Colonic mucosa (tissue), 4 donors: ENCODE data around the gene FAM83D. TPM values are rescaled to one million over a fixed set of nuclear protein-coding genes. Genes with fewer than 3 reads are reported as not detected.

ENCODE experiments used
- DNase-seq: peaks from one replicate; pipeline ENCODE4 v3.0.0-alpha.2; 2020
- H3K27ac ChIP-seq: fragments of 200-600 bp; one replicate; pipeline ENCODE4 v1.8.0; 2021
- H3K27me3 ChIP-seq: fragments of 200-600 bp; one replicate; pipeline ENCODE4 v1.8.0; 2021
- H3K36me3 ChIP-seq: fragments of 200-600 bp; one replicate; pipeline ENCODE4 v1.8.0; 2021
- H3K4me1 ChIP-seq: fragments of 200-600 bp; one replicate; pipeline ENCODE4 v1.8.0; 2021; ENCODE audit warnings: mild to moderate bottlenecking
- H3K4me3 ChIP-seq: fragments of 200-600 bp; one replicate; pipeline ENCODE4 v1.8.0; 2021
- H3K9ac ChIP-seq, 2 donors: one replicate each; pipeline ENCODE4 v1.7.0; 2013; ENCODE audit warnings: control low read depth in 2 of 2, low read depth in 2 of 2, low read length in 2 of 2
- H3K9me3 ChIP-seq: fragments of 200-600 bp; one replicate; pipeline ENCODE4 v1.8.0; 2021
- CTCF ChIP-seq: fragments of 200-600 bp; IDR thresholded peaks from one replicate; pipeline ENCODE4 v1.8.0; 2022; ENCODE audit warnings: antibody characterized with exemption, mild to moderate bottlenecking
- intact Hi-C: fragments of 100-400 bp; cut with DNase I; formaldehyde crosslinking; loops from one replicate; pipeline ENCODE4 v1.14.1; 2022
- total RNA-seq, 2 donors: library from RNA; stranded (reverse); fragmentation: NEBNext Ultra II Directional in 1 of 2; extraction: Animal tissue kit (Norgen Biotek cat#: 25700) in 1 of 2; gene quantifications; one replicate each; pipeline ENCODE4 v1.2.1, GENCODE V29; 2021
- donor health status: healthy.
- donor health status: DM: no; HTN: no; CAD: no.
- donor health status: DM: no; HTN: no; CAD: no.

The FAM83D gene
- total RNA-seq, 2 donors from 2014 or later = 25.5 to 32.6 TPM

- DNase-seq = no peak
- H3K36me3 ChIP-seq = no peaks in the 10 kb centered on the region
- intact Hi-C loops = no loop called here
- H3K27me3 ChIP-seq = no peaks in the 10 kb centered on the region
- TF ChIP-seq CTCF = no peak
- no peak overlapping the region for H3K9ac ChIP-seq
- H3K4me3 ChIP-seq = no peak overlapping the region
- H3K4me1 ChIP-seq = no peaks in the 10 kb centered on the region
- no peaks in the 10 kb centered on the region for H3K9me3 ChIP-seq
- H3K27ac ChIP-seq = no peak overlapping the region
Measured at GRCh38 chr20:38930242-38930569, 4.0 kb downstream of the FAM83D start.

- no peaks in the 10 kb centered on the region for H3K4me1 ChIP-seq
- H3K4me3 ChIP-seq = no peak overlapping the region
- H3K27ac ChIP-seq = no peak overlapping the region
- no peak overlapping the region for H3K9ac ChIP-seq
- H3K9me3 ChIP-seq = no peaks in the 10 kb centered on the region
- H3K27me3 ChIP-seq = no peaks in the 10 kb centered on the region
- intact Hi-C loops = no loop called here
- no peaks in the 10 kb centered on the region for H3K36me3 ChIP-seq
- no peak for TF ChIP-seq CTCF
- no peak for DNase-seq
Measured at GRCh38 chr20:38931984-38932383, 5.8 kb downstream of the FAM83D start.

- DNase-seq = no peak
- Histone ChIP-seq H3K4me3 (no peak overlapping the region), H3K9ac (no peak overlapping the region), H3K36me3 (no peaks in the 10 kb centered on the region), H3K27me3 (no peaks in the 10 kb centered on the region), H3K27ac (no peak overlapping the region), H3K4me1 (no peaks in the 10 kb centered on the region), H3K9me3 (no peaks in the 10 kb centered on the region)
- TF ChIP-seq CTCF = no peak
- intact Hi-C loops = no loop called here
Measured at GRCh38 chr20:38932457-38933120, 6.4 kb downstream of the FAM83D start.

- intact Hi-C loops = no loop called here
- H3K4me1 ChIP-seq = no peaks in the 10 kb centered on the region
Measured at GRCh38 chr20:38934530-38934929, 8.3 kb downstream of the FAM83D start.

GRCh38 chr20:38935285-38935684 is 9.1 kb downstream of the FAM83D start:
- H3K9me3 ChIP-seq = no peaks in the 10 kb centered on the region
- no peak overlapping the region for H3K4me3 ChIP-seq
- H3K36me3 ChIP-seq = no peaks in the 10 kb centered on the region
- no peak overlapping the region for H3K9ac ChIP-seq
- no peaks in the 10 kb centered on the region for H3K27me3 ChIP-seq
- TF ChIP-seq CTCF = no peak
- H3K27ac ChIP-seq = no peak overlapping the region
- H3K4me1 ChIP-seq = no peaks in the 10 kb centered on the region
- intact Hi-C loops = no loop called here
- no peak for DNase-seq

More at GRCh38 chr20:38934530-38934929, 8.3 kb downstream of the FAM83D start:
- no peak for DNase-seq
- no peaks in the 10 kb centered on the region for H3K36me3 ChIP-seq
- no peak overlapping the region for H3K27ac ChIP-seq
- no peaks in the 10 kb centered on the region for H3K9me3 ChIP-seq
- TF ChIP-seq CTCF = no peak
- H3K27me3 ChIP-seq = no peaks in the 10 kb centered on the region
- no peak overlapping the region for H3K9ac ChIP-seq
- H3K4me3 ChIP-seq = no peak overlapping the region
